Ovary (tissue), 9 donors: ENCODE data around the gene SIPA1L3. TPM values are rescaled to one million over a fixed set of nuclear protein-coding genes. Genes with fewer than 3 reads are reported as not detected.

Experiments used
- DNase-seq, 5 donors: peaks; one replicate each; pipeline ENCODE4 v3.0.0-alpha.2; 2019 to 2020
- H3K27ac ChIP-seq, 2 donors: fragments of 200-600 bp; one replicate each; pipeline versions ENCODE4 v1.5.1 to v1.8.0; 2019 to 2022
- H3K27me3 ChIP-seq: fragments of 200-600 bp; one replicate; pipeline ENCODE4 v1.8.0; 2022
- H3K36me3 ChIP-seq: fragments of 200-600 bp; sonication (generic); one replicate; pipeline ENCODE4 v1.5.1; 2019
- H3K4me1 ChIP-seq: one replicate; pipeline ENCODE4 v1.8.1; 2013; ENCODE audit warnings: mild to moderate bottlenecking, moderate library complexity; ENCODE audit not compliant: insufficient read depth
- H3K4me3 ChIP-seq: fragments of 200-600 bp; sonication (generic); one replicate; pipeline ENCODE4 v1.5.1; 2017
- H3K9me3 ChIP-seq, 2 donors: fragments of 200-600 bp in 1 of 2; sonication (generic) in 1 of 2; one replicate each; pipeline versions ENCODE4 v1.5.1 to v1.8.1; 2013 to 2019; ENCODE audit warnings: mild to moderate bottlenecking in 1 of 2, moderate library complexity in 1 of 2
- EP300 ChIP-seq: sonication (generic); formaldehyde crosslinking; IDR thresholded peaks from one replicate; pipeline ENCODE4 v1.6.1; 2017; ENCODE audit warnings: antibody characterized with exemption
- POLR2A ChIP-seq: fragments of 450-650 bp; IDR thresholded peaks from one replicate; pipeline ENCODE4 v1.6.1; 2017; ENCODE audit warnings: antibody characterized with exemption, mild to moderate bottlenecking, moderate library complexity
- WGBS, 3 donors: extraction: QIAGEN DNeasy Blood & Tissue Kit in 1 of 3; methylation state at CpG; one replicate each; pipeline versions ENCODE4 v1.1.5 to v1.1.7; 2013 to 2017; 5-methylcytosine and 5-hydroxymethylcytosine counted together
- intact Hi-C, 4 donors: fragments of 100-400 bp; cut with DNase I; formaldehyde crosslinking; loops; one replicate each; pipeline versions ENCODE4 v1.11.0 to v1.15.1; 2022 to 2023
- polyA plus RNA-seq, 2 donors: library from polyadenylated mRNA; stranded (reverse); fragments of 200-250 nt in 1 of 2; fragments of 350-450 nt in 1 of 2; fragmentation: Illumina TruSeq in 1 of 2; extraction: RNeasy Lipid Tissue Mini Kit (QIAGEN cat#74804) in 1 of 2; gene quantifications; one replicate each; pipeline ENCODE4 v1.2.3, GENCODE V29; 2013 to 2014
- total RNA-seq, 7 donors: library from RNA; depleted of rRNA in 2 of 7; stranded (reverse); fragments of >200 nt in 2 of 7; fragmentation: NEBNext Ultra II Directional in 3 of 7; extraction: Animal tissue kit (Norgen Biotek cat#: 25700) in 3 of 7; gene quantifications; one replicate each; pipeline versions ENCODE4 v1.1.0 to v1.2.4, GENCODE V29; 2016 to 2023
- TF ChIP-seq, protein P1 (sequence below), 3 donors: fragments of 450-650 bp in 2 of 3; fragments of 200-600 bp in 1 of 3; IDR thresholded peaks; one replicate each; pipeline versions ENCODE4 v1.5.1 to v1.8.0; 2016 to 2022; ENCODE audit warnings: antibody characterized with exemption in 3 of 3, mild to moderate bottlenecking in 1 of 3
- donor health status: DM: no; HTN: no; CAD: no; lungs with moderate emphysema.
- donor health status: DM: no; HTN: no; CAD: no.
- donor health status: Bipolar disorder and iron deficiency.
- donor health status: DM: yes; HTN: yes; CAD: no.
- donor health status: DM: no; HTN: no; CAD: no.
- donor health status: DM: yes; HTN: yes; CAD: no.

The SIPA1L3 gene
- total and polyA plus RNA-seq, 9 donors = 4.5 to 27.9 (median 18.2) TPM

DNA sequence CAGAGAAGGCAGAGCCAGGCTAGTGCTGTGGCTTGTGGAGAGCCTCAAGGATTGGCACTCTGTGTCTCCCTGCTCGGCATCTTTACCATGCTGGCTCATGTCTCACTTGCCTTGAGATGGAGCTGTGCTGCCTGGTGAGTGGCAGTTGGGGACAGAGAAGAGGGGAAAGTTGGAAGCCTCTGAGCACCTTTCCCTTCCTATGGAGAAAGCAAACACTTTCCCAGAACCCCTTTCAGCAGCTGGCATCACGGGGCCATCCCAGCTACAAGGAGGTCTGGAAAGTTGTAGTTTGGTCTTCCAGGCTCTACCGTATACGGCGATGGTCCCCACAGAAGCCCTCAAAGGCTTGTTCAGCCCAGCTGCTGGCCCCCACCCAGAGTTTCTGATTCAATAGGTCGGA lies 258.3 kb downstream of the SIPA1L3 start:
- WGBS, 3 donors = 90 to 95% (median 91%) methylated on average over 6 of the region's 6 CpGs
- no peak for DNase-seq
- no peak overlapping the region for H3K4me3 ChIP-seq
- H3K27ac ChIP-seq = no peak overlapping the region
- H3K9me3 ChIP-seq = peaks cover 0 to 8% of the 10 kb centered on the region in 2 donors
- TF ChIP-seq, protein P1, sequence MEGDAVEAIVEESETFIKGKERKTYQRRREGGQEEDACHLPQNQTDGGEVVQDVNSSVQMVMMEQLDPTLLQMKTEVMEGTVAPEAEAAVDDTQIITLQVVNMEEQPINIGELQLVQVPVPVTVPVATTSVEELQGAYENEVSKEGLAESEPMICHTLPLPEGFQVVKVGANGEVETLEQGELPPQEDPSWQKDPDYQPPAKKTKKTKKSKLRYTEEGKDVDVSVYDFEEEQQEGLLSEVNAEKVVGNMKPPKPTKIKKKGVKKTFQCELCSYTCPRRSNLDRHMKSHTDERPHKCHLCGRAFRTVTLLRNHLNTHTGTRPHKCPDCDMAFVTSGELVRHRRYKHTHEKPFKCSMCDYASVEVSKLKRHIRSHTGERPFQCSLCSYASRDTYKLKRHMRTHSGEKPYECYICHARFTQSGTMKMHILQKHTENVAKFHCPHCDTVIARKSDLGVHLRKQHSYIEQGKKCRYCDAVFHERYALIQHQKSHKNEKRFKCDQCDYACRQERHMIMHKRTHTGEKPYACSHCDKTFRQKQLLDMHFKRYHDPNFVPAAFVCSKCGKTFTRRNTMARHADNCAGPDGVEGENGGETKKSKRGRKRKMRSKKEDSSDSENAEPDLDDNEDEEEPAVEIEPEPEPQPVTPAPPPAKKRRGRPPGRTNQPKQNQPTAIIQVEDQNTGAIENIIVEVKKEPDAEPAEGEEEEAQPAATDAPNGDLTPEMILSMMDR (IDR thresholded peaks at IDR 0.05) = no peak
- TF ChIP-seq EP300 (no peak), POLR2A (no peak)
- no peaks in the 10 kb centered on the region for H3K4me1 ChIP-seq
- H3K36me3 ChIP-seq = peaks cover 3% of the 10 kb centered on the region
- intact Hi-C loops = no loop called here
- H3K27me3 ChIP-seq = no peaks in the 10 kb centered on the region

DNA sequence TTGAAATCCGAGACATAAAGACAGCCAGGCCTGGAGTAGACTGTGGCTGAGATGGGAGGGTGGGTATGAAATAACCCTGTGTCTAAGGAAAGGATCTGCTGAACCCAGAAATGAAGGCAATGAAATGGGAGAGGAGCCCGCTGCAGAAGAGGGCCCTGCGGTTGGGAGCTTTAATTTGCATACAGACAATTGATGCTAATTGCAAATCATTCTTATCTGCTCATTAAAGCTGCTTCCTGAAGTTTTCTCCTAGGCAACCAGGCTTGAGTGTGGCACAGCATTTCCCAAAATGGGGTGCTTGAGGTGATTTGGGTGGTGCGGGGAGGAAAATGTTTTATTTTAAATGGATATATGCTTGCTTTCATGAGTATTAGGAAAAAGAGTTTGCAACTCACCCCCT lies 261.6 kb downstream of the SIPA1L3 start:
- WGBS, 3 donors = 88 to 92% (median 91%) methylated on average over 4 of the region's 4 CpGs
- H3K4me1 ChIP-seq = no peaks in the 10 kb centered on the region
- no peaks in the 10 kb centered on the region for H3K9me3 ChIP-seq
- no peak overlapping the region for H3K27ac ChIP-seq
- H3K27me3 ChIP-seq = no peaks in the 10 kb centered on the region
- H3K4me3 ChIP-seq = no peak overlapping the region
- TF ChIP-seq, protein P1 (IDR thresholded peaks at IDR 0.05) = no peak
- TF ChIP-seq POLR2A (no peak), EP300 (no peak)
- H3K36me3 ChIP-seq = no peaks in the 10 kb centered on the region
- DNase-seq = no peak
- intact Hi-C loops = no loop called here

DNA sequence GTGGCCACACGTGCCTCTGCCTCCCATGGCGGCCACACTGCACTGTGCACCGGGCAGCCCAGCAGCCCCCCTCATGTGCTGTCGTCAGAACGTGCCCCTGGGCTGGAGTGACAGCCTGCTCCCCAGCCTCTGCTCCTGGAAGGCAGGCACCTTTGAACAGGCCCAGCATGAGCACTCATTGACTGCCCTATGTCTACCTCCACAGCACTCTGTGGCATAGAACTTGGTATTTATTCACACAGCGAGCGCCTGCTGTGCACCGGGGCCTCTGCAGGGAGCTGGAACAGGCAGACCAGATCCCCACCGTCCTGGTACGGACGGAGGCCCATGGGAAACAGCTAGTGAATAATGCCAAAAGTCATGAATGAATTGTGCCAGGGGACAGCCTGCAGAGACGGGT lies 263.3 kb downstream of the SIPA1L3 start:
- Histone ChIP-seq H3K36me3 (no peaks in the 10 kb centered on the region), H3K27ac (no peak overlapping the region), H3K27me3 (no peaks in the 10 kb centered on the region), H3K4me3 (no peak overlapping the region), H3K4me1 (no peaks in the 10 kb centered on the region), H3K9me3 (no peaks in the 10 kb centered on the region)
- 77 to 84% (median 83%) methylated on average over 12 of the region's 12 CpGs for WGBS, 3 donors
- DNase-seq = no peak
- intact Hi-C loops = no loop called here
- TF ChIP-seq EP300 = no peak
- no peak for TF ChIP-seq POLR2A
- TF ChIP-seq, protein P1 (IDR thresholded peaks at IDR 0.05) = no peak

DNA sequence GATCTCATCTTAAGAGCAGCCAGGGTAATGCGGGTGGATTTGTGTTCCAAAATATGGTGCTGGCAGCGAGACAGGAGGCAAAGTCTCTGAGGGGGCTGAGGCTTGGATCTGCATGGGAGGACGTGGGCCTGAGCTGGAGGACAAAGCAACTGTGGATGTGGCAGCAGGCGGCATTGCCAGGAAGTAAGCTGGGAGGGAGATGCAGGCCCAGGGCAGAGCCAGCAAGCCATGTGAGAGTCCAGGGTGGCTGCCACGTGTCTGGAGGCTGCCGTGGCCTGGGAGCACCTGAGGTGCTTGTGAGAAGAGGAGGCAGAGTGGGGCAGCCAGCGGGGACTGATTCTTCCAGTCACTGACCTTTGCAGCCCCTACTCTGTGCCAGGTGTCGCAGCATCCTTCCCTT lies 265.0 kb downstream of the SIPA1L3 start:
- Histone ChIP-seq H3K4me3 (no peak overlapping the region), H3K27ac (no peak overlapping the region), H3K27me3 (no peaks in the 10 kb centered on the region), H3K36me3 (no peaks in the 10 kb centered on the region), H3K9me3 (no peaks in the 10 kb centered on the region), H3K4me1 (no peaks in the 10 kb centered on the region)
- TF ChIP-seq, protein P1 (IDR thresholded peaks at IDR 0.05) = no peak
- TF ChIP-seq POLR2A = no peak
- no peak for TF ChIP-seq EP300
- DNase-seq = no peak
- 85 to 88% (median 85%) methylated on average over 8 of the region's 8 CpGs for WGBS, 3 donors
- intact Hi-C loops = no loop called here
